PC-9 (cell line): ENCODE results near the gene FERMT3. TPM values are rescaled to one million over a fixed set of nuclear protein-coding genes. Genes with fewer than 3 reads are reported as not detected.

ENCODE experiments used
- BruUV-seq: library from RNA; stranded (reverse); fragments of 400-500 nt; replicated peaks from 2 replicates; lab custom pipeline; 2021; lab: Mats Ljungman, UMichigan
- CTCF ChIA-PET: fragments of 300-600 bp; sonication (Branson Sonifier 250); formaldehyde crosslinking; loops from one replicate; lab custom pipeline; 2022; ENCODE audit warnings: antibody characterized with exemption; lab: Charles Lee
- POLR2A ChIA-PET: fragments of 300-600 bp; sonication (Branson Sonifier 250); formaldehyde crosslinking; loops from one replicate; lab custom pipeline; 2022; ENCODE audit warnings: antibody characterized with exemption; ENCODE audit not compliant: unreplicated experiment; lab: Charles Lee
- DNase-seq, 2 experiments: peaks; one replicate each; pipeline versions ENCODE4 v3.0.0 to v3.0.0-alpha.2; 2015 to 2022; ENCODE audit warnings: mixed read lengths in 1 of 2
- H2AFZ ChIP-seq: fragments of 200-600 bp; sonication (generic); 2 replicates; pipeline ENCODE4 v1.8.1; 2017; ENCODE audit warnings: antibody characterized with exemption
- H3F3A ChIP-seq: fragments of 200-600 bp; sonication (generic); 2 replicates; pipeline ENCODE4 v1.8.1; 2017; ENCODE audit warnings: antibody characterized with exemption, mild to moderate bottlenecking, low read depth; ENCODE audit not compliant: insufficient read depth
- H3K27ac ChIP-seq: fragments of 200-600 bp; sonication (generic); 2 replicates; pipeline ENCODE4 v1.6.1; 2016; ENCODE audit warnings: mixed run types
- H3K27me3 ChIP-seq: fragments of 200-600 bp; sonication (generic); 2 replicates; pipeline ENCODE4 v1.6.1; 2016; ENCODE audit warnings: low read depth, mixed run types; ENCODE audit not compliant: insufficient read depth
- H3K36me3 ChIP-seq: fragments of 200-600 bp; sonication (generic); 2 replicates; pipeline ENCODE4 v1.6.1; 2016; ENCODE audit warnings: low read depth, mixed run types
- H3K4me1 ChIP-seq: fragments of 200-600 bp; sonication (generic); replicated peaks from 2 replicates; pipeline ENCODE4 v1.6.1; 2016; ENCODE audit warnings: mixed run types; ENCODE audit not compliant: insufficient read depth
- H3K4me2 ChIP-seq: fragments of 200-600 bp; sonication (generic); 2 replicates; pipeline ENCODE4 v1.6.1; 2017; ENCODE audit warnings: mixed run types
- H3K4me3 ChIP-seq: fragments of 200-600 bp; sonication (generic); 2 replicates; pipeline ENCODE4 v1.6.1; 2016; ENCODE audit warnings: mixed run types
- H3K79me2 ChIP-seq: fragments of 200-600 bp; sonication (generic); 2 replicates; pipeline ENCODE4 v1.6.1; 2017; ENCODE audit warnings: low read depth, mixed run types
- H3K9me2 ChIP-seq: fragments of 200-600 bp; sonication (generic); 2 replicates; pipeline ENCODE4 v1.8.1; 2017; ENCODE audit warnings: mild to moderate bottlenecking; ENCODE audit not compliant: insufficient read depth
- H3K9me3 ChIP-seq: fragments of 200-600 bp; sonication (generic); 2 replicates; pipeline ENCODE4 v1.8.1; 2016; ENCODE audit warnings: low read depth; ENCODE audit not compliant: insufficient read depth
- H4K20me1 ChIP-seq: fragments of 200-600 bp; sonication (generic); 2 replicates; pipeline ENCODE4 v1.8.1; 2017; ENCODE audit not compliant: insufficient read depth
- EZH2 ChIP-seq: fragments of 200-600 bp; sonication (generic); IDR thresholded peaks from 2 replicates; pipeline ENCODE4 v1.8.0; 2017; ENCODE audit warnings: antibody characterized with exemption, low read depth
- intact Hi-C: fragments of 100-400 bp; cut with micrococcal nuclease; formaldehyde crosslinking; loops from one replicate; pipeline ENCODE4 v1.10.0; 2022; ENCODE audit not compliant: unreplicated experiment
- total RNA-seq: library from RNA; stranded (reverse); gene quantifications from 2 replicates; pipeline ENCODE4 v1.2.3, GENCODE V29; 2021
- TF ChIP-seq, protein P1 (sequence below): fragments of 200-600 bp; sonication (generic); conservative IDR thresholded peaks from 2 replicates; pipeline ENCODE4 v1.6.1; 2017; ENCODE audit warnings: mixed run types, antibody characterized with exemption, mild to moderate bottlenecking, moderate library complexity

FERMT3 gene
- total RNA-seq, 1 experiment from 2014 or later, result 5.0 TPM

DNA sequence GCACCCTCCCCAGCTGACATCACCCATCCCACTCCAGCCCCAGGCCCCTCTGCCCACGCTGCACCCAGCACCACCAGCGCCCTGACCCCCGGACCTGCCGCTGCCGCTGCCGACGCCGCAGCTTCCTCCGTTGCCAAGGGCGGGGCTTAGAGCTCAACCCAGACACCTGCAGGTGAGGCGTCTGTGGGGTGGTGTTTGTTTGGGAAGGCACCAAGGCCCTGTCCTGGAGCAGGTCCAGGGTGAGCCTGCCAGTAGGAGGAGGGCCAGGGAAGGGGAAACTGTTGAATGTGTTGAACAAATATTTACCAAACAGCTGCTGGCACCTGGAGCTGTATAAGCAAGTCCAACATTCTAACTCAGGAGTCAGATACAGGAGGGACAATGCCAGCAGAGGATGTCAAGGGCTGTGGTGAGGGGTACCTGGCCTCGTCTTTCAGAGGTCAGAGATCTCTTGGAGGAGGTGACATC, 31.0 kb downstream of the FERMT3 start:
- H3K9me3 ChIP-seq, result no peaks in the 10 kb centered on the region
- DNase-seq, result peak in 1 of 2 experiments; percentile 72
- intact Hi-C loops, result no loop called here
- H3K27me3 ChIP-seq, result no peaks in the 10 kb centered on the region
- BruUV-seq, result no TSS peak
- ChIA-PET CTCF (interaction anchor here (0.6 to 0.8 kb wide), 3 partner anchors 80 to 271 kb away, joined by 3 to 4 read pairs (median 3); partner anchors contain the start of gene PRDX5), POLR2A (interaction anchor here (0.6 to 0.8 kb wide), 4 partner anchors 8 to 541 kb away, joined by 3 to 7 read pairs (median 6); partner anchors contain the start of gene TRMT112)
- H3K27ac ChIP-seq, result no peak overlapping the region
- peaks cover 43% of the 10 kb centered on the region for H3F3A ChIP-seq
- no peak overlapping the region for H2AFZ ChIP-seq
- peaks cover 41% of the 10 kb centered on the region for H3K4me1 ChIP-seq
- no peak overlapping the region for H3K4me2 ChIP-seq
- peaks cover 13% of the 10 kb centered on the region for H4K20me1 ChIP-seq
- no peaks in the 10 kb centered on the region; the same call in 1 of the 2 replicates for H3K36me3 ChIP-seq
- peaks cover 24% of the 10 kb centered on the region for H3K79me2 ChIP-seq
- H3K4me3 ChIP-seq, result no peak overlapping the region
- H3K9me2 ChIP-seq, result no peaks in the 10 kb centered on the region
- TF ChIP-seq, protein P1, sequence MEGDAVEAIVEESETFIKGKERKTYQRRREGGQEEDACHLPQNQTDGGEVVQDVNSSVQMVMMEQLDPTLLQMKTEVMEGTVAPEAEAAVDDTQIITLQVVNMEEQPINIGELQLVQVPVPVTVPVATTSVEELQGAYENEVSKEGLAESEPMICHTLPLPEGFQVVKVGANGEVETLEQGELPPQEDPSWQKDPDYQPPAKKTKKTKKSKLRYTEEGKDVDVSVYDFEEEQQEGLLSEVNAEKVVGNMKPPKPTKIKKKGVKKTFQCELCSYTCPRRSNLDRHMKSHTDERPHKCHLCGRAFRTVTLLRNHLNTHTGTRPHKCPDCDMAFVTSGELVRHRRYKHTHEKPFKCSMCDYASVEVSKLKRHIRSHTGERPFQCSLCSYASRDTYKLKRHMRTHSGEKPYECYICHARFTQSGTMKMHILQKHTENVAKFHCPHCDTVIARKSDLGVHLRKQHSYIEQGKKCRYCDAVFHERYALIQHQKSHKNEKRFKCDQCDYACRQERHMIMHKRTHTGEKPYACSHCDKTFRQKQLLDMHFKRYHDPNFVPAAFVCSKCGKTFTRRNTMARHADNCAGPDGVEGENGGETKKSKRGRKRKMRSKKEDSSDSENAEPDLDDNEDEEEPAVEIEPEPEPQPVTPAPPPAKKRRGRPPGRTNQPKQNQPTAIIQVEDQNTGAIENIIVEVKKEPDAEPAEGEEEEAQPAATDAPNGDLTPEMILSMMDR, result no peak
- TF ChIP-seq EZH2, result no peak

DNA sequence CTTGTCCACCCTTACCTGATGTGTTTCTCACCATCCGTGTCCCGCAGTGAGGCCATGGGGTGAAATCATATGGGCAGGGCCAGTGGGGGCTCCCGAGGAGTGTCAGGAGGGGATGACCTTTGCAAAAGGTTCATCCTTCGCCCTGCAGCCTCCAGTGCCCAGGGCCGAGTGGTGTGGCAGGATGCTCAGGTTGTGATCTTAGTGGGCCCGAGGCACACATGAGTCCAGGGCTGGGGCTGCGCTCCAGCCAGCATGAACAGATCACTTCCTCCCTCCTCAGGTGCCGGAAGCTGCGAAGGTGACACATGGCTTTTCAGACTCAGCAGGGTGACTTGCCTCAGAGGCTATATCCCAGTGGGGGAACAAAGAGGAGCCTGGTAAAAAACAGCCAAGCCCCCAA, 31.6 kb downstream of the FERMT3 start:
- ChIA-PET CTCF (interaction anchor here (0.8 kb wide), 1 partner anchor 80 kb away, joined by 3 read pairs; the partner anchor contains the start of gene PRDX5), POLR2A (interaction anchor here (0.7 to 0.8 kb wide), 2 partner anchors 8 to 541 kb away, joined by 3 to 7 read pairs; no protein-coding TSS in a partner anchor)
- no peak overlapping the region for H2AFZ ChIP-seq
- peaks cover 29% of the 10 kb centered on the region for H3K79me2 ChIP-seq
- BruUV-seq, result no TSS peak
- no peak for DNase-seq
- H3K27ac ChIP-seq, result no peak overlapping the region
- H3K9me3 ChIP-seq, result no peaks in the 10 kb centered on the region
- no peak overlapping the region for H3K4me2 ChIP-seq
- intact Hi-C loops, result no loop called here
- peaks cover 13% of the 10 kb centered on the region for H4K20me1 ChIP-seq
- peaks cover 46% of the 10 kb centered on the region for H3K4me1 ChIP-seq
- no peaks in the 10 kb centered on the region for H3K9me2 ChIP-seq
- H3K4me3 ChIP-seq, result no peak overlapping the region
- H3K27me3 ChIP-seq, result no peaks in the 10 kb centered on the region
- TF ChIP-seq EZH2, result no peak
- TF ChIP-seq, protein P1, result no peak
- H3K36me3 ChIP-seq, result peaks cover 2% of the 10 kb centered on the region; the same call in 1 of the 2 replicates
- H3F3A ChIP-seq, result peaks cover 43% of the 10 kb centered on the region

DNA sequence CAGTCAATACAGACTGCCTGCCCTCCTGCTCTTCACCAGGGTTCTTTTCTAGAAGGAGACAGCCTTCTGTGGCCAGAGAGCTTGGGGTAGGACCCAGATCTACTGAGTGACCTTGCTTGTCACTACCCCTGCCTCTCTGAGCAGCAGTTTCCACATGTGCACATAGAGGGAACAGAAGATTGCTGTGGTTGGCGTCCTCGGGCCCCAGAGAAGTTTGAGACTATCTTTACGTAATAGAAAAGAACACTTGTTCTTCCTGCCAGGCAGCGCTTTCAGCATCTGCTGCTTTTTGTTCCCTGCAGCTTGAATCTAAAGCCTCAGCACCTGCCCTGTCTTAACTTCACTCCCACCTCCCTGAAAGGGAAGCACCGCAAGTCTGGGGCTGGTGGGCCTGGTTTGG, 32.5 kb downstream of the FERMT3 start:
- DNase-seq, result no peak
- TF ChIP-seq, protein P1, result no peak
- TF ChIP-seq EZH2, result no peak
- intact Hi-C loops, result no loop called here
- no peaks in the 10 kb centered on the region for H3K9me2 ChIP-seq
- no peaks in the 10 kb centered on the region for H3K27me3 ChIP-seq
- CTCF ChIA-PET, result interaction anchor here (1.1 kb wide), 1 partner anchor 28 kb away, joined by 15 read pairs; no protein-coding TSS in a partner anchor
- POLR2A ChIA-PET, result no interaction called here
- peaks cover 13% of the 10 kb centered on the region for H4K20me1 ChIP-seq
- H2AFZ ChIP-seq, result no peak overlapping the region
- H3K9me3 ChIP-seq, result no peaks in the 10 kb centered on the region
- H3F3A ChIP-seq, result peaks cover 46% of the 10 kb centered on the region
- no TSS peak for BruUV-seq
- H3K79me2 ChIP-seq, result peaks cover 38% of the 10 kb centered on the region
- peaks cover 10% of the 10 kb centered on the region for H3K36me3 ChIP-seq
- no peak overlapping the region for H3K4me3 ChIP-seq
- peaks cover 44% of the 10 kb centered on the region for H3K4me1 ChIP-seq
- H3K4me2 ChIP-seq, result peak overlapping the region; percentile 95; the same call in 1 of the 2 replicates
- H3K27ac ChIP-seq, result peak overlapping the region; percentile 97; the same call in 1 of the 2 replicates
